ENCODE measurements around the gene DOCK11.
A peak's percentile ranks its signal among the peaks of the same experiment; 100 is the strongest.

GRCh38 chrX:118495061-118495921 is at the start of gene DOCK11:
- TF ChIP-seq CTCF (IDR thresholded peaks at IDR 0.05) (no peak), POLR2A (IDR thresholded peaks at IDR 0.05) (peak in 1 of 3 donors; percentile 33)

All from body of pancreas (tissue), 4 donors.